Stomach (tissue), 9 donors: ENCODE results near the gene DIPK1A. TPM values are rescaled to one million over a fixed set of nuclear protein-coding genes. Genes with fewer than 3 reads are reported as not detected.

Experiments used
- DNase-seq, 2 donors: peaks; one replicate each; pipeline versions ENCODE4 v3.0.0 to v3.0.0-alpha.2; 2013 to 2019
- H3K27ac ChIP-seq, 5 donors: fragments of 200-600 bp in 4 of 5; sonication (generic) in 4 of 5; one replicate each; pipeline ENCODE4 v1.5.1; 2013 to 2019; ENCODE audit warnings: mild to moderate bottlenecking in 1 of 5, moderate library complexity in 1 of 5
- H3K27me3 ChIP-seq, 3 donors: fragments of 200-600 bp; sonication (generic); one replicate each; pipeline ENCODE4 v1.5.1; 2017 to 2019; ENCODE audit warnings: mixed run types in 1 of 3
- H3K36me3 ChIP-seq, 4 donors: fragments of 200-600 bp; sonication (generic); 1 replicate in 3 of 4; 2 replicates in 1 of 4; pipeline ENCODE4 v1.5.1; 2016 to 2019
- H3K4me1 ChIP-seq, 4 donors: fragments of 200-600 bp; sonication (generic); one replicate each; pipeline ENCODE4 v1.5.1; 2016 to 2019
- H3K4me3 ChIP-seq, 4 donors: fragments of 200-600 bp; sonication (generic) in 3 of 4; one replicate each; pipeline ENCODE4 v1.5.1; 2016 to 2019; ENCODE audit warnings: mild to moderate bottlenecking in 1 of 4
- H3K9me3 ChIP-seq, 4 donors: fragments of 200-600 bp; sonication (generic); one replicate each; pipeline ENCODE4 v1.5.1; 2016 to 2019
- EP300 ChIP-seq: sonication (generic); formaldehyde crosslinking; IDR thresholded peaks from one replicate; pipeline ENCODE4 v1.6.1; 2017; ENCODE audit warnings: antibody characterized with exemption
- POLR2A ChIP-seq, 4 donors: fragments of 450-650 bp; IDR thresholded peaks; one replicate each; pipeline ENCODE4 v1.6.1; 2016; ENCODE audit warnings: antibody characterized with exemption in 4 of 4, control low read depth in 2 of 4, mild to moderate bottlenecking in 1 of 4, moderate library complexity in 1 of 4
- POLR2AphosphoS5 ChIP-seq, 3 donors: sonication (generic); formaldehyde crosslinking; IDR thresholded peaks; one replicate each; pipeline ENCODE4 v1.6.1; 2016; ENCODE audit warnings: antibody characterized with exemption in 3 of 3
- WGBS, 5 donors: extraction: QIAGEN DNeasy Blood & Tissue Kit in 3 of 5; methylation state at CpG; one replicate each; pipeline versions ENCODE4 v1.1.5 to v1.1.7; 2013 to 2018; 5-methylcytosine and 5-hydroxymethylcytosine counted together
- intact Hi-C: fragments of 100-400 bp; cut with DNase I; formaldehyde crosslinking; loops from one replicate; pipeline ENCODE4 v1.15.1; 2023; ENCODE audit warnings: low total_unique reads
- polyA plus RNA-seq, 3 donors: library from polyadenylated mRNA; stranded (reverse); fragments of 200-250 nt; gene quantifications; one replicate each; pipeline ENCODE4 v1.2.3, GENCODE V29; 2013
- total RNA-seq, 5 donors: library from RNA; depleted of rRNA; stranded (reverse); fragments of >200 nt; gene quantifications; one replicate each; pipeline versions ENCODE4 v1.1.0 to v1.2.3, GENCODE V29; 2014 to 2016
- TF ChIP-seq, protein P1 (sequence below), 7 experiments: fragments of 450-650 bp in 4 of 7; fragments of 200-600 bp in 3 of 7; sonication (generic) in 3 of 7; IDR thresholded peaks; one replicate each; pipeline ENCODE4 v1.5.1; 2016 to 2019; ENCODE audit warnings: antibody characterized with exemption in 7 of 7, control low read depth in 2 of 7, mild to moderate bottlenecking in 1 of 7
- donor health status: healthy with polysubstance abuse.
- donor health status: Bipolar disorder and iron deficiency.
- donor health status: healthy.

Gene DIPK1A
- total and polyA plus RNA-seq, 8 donors = 2.0 to 15.5 (median 5.0) TPM

GRCh38 chr1:92833840-92834239, 127.4 kb downstream of the DIPK1A start:
- Histone ChIP-seq H3K9me3 (no peaks in the 10 kb centered on the region), H3K36me3 (peaks cover 35 to 56% (median 52%) of the 10 kb centered on the region in 4 donors), H3K27me3 (no peaks in the 10 kb centered on the region), H3K4me1 (peaks cover 39 to 61% (median 52%) of the 10 kb centered on the region in 4 donors), H3K4me3 (peak overlapping the region; percentile 79 to 97 (median 90)), H3K27ac (peak overlapping the region; percentile 52 to 98 (median 97))
- WGBS, 5 donors = 30 to 53% (median 43%) methylated on average over 5 of the region's 5 CpGs
- intact Hi-C loops = no loop called here
- TF ChIP-seq EP300 = no peak
- TF ChIP-seq POLR2A (IDR thresholded peaks at IDR 0.05) = no peak
- TF ChIP-seq, protein P1, sequence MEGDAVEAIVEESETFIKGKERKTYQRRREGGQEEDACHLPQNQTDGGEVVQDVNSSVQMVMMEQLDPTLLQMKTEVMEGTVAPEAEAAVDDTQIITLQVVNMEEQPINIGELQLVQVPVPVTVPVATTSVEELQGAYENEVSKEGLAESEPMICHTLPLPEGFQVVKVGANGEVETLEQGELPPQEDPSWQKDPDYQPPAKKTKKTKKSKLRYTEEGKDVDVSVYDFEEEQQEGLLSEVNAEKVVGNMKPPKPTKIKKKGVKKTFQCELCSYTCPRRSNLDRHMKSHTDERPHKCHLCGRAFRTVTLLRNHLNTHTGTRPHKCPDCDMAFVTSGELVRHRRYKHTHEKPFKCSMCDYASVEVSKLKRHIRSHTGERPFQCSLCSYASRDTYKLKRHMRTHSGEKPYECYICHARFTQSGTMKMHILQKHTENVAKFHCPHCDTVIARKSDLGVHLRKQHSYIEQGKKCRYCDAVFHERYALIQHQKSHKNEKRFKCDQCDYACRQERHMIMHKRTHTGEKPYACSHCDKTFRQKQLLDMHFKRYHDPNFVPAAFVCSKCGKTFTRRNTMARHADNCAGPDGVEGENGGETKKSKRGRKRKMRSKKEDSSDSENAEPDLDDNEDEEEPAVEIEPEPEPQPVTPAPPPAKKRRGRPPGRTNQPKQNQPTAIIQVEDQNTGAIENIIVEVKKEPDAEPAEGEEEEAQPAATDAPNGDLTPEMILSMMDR (IDR thresholded peaks at IDR 0.05) = no peak
- TF ChIP-seq POLR2AphosphoS5 (IDR thresholded peaks at IDR 0.05) = no peak
- peak in 1 of 2 donors; percentile 18 for DNase-seq

DNA sequence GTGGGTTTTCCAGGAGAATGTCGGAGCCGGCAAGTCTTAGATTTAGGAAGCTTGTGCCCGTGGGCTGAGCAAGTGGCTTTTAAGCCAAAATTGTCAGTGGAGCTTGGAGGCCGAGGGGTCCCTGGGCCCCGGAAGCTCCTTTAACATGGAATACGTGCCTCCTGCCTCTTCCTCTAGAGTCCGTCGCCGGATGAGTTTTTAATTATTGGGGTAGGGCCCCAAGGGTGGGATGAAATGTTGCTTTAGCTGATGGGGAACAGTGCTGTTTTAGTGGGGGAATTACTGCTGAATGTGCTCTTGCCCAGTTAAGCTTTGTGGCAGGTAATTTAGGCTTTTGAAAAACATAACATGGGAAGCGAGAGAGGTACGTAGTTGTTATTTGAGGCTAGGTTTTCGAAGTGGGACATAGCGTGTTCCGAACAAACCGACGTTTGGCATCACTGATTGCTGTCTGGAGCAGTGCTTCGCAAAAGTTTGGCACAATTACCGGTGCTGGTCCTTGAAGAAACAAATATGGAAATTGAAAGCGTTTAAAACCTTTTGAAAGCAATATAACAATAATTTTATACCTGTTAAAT, 128.6 kb downstream of the DIPK1A start:
- TF ChIP-seq POLR2AphosphoS5 (IDR thresholded peaks at IDR 0.05) = no peak
- TF ChIP-seq EP300 = no peak
- TF ChIP-seq, protein P1 (IDR thresholded peaks at IDR 0.05) = no peak
- TF ChIP-seq POLR2A (IDR thresholded peaks at IDR 0.05) = no peak
- Histone ChIP-seq H3K27me3 (no peaks in the 10 kb centered on the region), H3K4me1 (peaks cover 31 to 49% (median 41%) of the 10 kb centered on the region in 4 donors), H3K27ac (peak overlapping the region; percentile 85 to 98 (median 97)), H3K9me3 (no peaks in the 10 kb centered on the region), H3K36me3 (peaks cover 23 to 43% (median 40%) of the 10 kb centered on the region in 4 donors), H3K4me3 (peak overlapping the region; percentile 79 to 97 (median 90))
- 0 to 1% (median 0%) methylated on average over 18 to 19 of the region's 19 CpGs for whole genome bisulfite sequencing, 5 donors
- peak in 1 of 2 donors; percentile 46 for DNase-seq
- intact Hi-C loops = no loop called here

GRCh38 chr1:92831762-92832536, 129.3 kb downstream of the DIPK1A start, which contains the start of gene RPL5:
TSS of gene RPL5 (plus strand) at chr1:92832040. CDS start at chr1:92832115, 75 bp downstream.
- Histone ChIP-seq H3K4me3 (peak within 1 kb of the TSS; percentile 79 to 97 (median 90)), H3K27me3 (no peaks in the 10 kb centered on the region), H3K9me3 (no peaks in the 10 kb centered on the region), H3K27ac (peak within 1 kb of the TSS; percentile 85 to 98 (median 97)), H3K4me1 (peaks cover 27 to 42% (median 35%) of the 10 kb centered on the region in 4 donors), H3K36me3 (peaks cover 18 to 37% (median 33%) of the 10 kb centered on the region in 4 donors)
- TF ChIP-seq EP300 = no peak
- peak in 2 of 4 donors; percentile 55 to 80 for TF ChIP-seq POLR2A (IDR thresholded peaks at IDR 0.05)
- TF ChIP-seq, protein P1 (IDR thresholded peaks at IDR 0.05) = peak in 6 of 7 experiments; percentile 94 to 99 (median 96)
- peak; percentile 98 to 99 (median 99) for TF ChIP-seq POLR2AphosphoS5 (IDR thresholded peaks at IDR 0.05)
- DNase-seq = peak; percentile 98 to 99
- 0 to 1% (median 0%) methylated on average over 47 to 57 of the region's 57 CpGs for WGBS, 5 donors
- intact Hi-C loops = no loop called here

- peak overlapping the region in 3 of 4 donors; percentile 79 to 97 (median 87) for H3K4me3 ChIP-seq
These were observed 129.9 kb downstream of the DIPK1A start for GRCh38 chr1:92831368-92831761.

More at GRCh38 chr1:92831368-92831761, 129.9 kb downstream of the DIPK1A start:
- intact Hi-C loops = no loop called here
- Histone ChIP-seq H3K27ac (peak overlapping the region in 2 of 5 donors; percentile 97), H3K27me3 (no peaks in the 10 kb centered on the region), H3K36me3 (peaks cover 16 to 31% (median 27%) of the 10 kb centered on the region in 4 donors), H3K9me3 (no peaks in the 10 kb centered on the region), H3K4me1 (peaks cover 27 to 36% (median 32%) of the 10 kb centered on the region in 4 donors)
- DNase-seq = peak in 1 of 2 donors; percentile 26
- TF ChIP-seq, protein P1 (IDR thresholded peaks at IDR 0.05) = no peak
- TF ChIP-seq POLR2AphosphoS5 (IDR thresholded peaks at IDR 0.05) (no peak), POLR2A (IDR thresholded peaks at IDR 0.05) (no peak), EP300 (no peak)
- WGBS, 5 donors = 43 to 58% (median 53%) methylated on average over 4 of the region's 4 CpGs
